ENCODE measurements around the gene VPS54.
"Not testable (repeated sequence)": the region's sequence is repeated elsewhere in the genome, so short reads cannot be mapped to it uniquely, and the experiment has no call there.

The VPS54 gene

DNA sequence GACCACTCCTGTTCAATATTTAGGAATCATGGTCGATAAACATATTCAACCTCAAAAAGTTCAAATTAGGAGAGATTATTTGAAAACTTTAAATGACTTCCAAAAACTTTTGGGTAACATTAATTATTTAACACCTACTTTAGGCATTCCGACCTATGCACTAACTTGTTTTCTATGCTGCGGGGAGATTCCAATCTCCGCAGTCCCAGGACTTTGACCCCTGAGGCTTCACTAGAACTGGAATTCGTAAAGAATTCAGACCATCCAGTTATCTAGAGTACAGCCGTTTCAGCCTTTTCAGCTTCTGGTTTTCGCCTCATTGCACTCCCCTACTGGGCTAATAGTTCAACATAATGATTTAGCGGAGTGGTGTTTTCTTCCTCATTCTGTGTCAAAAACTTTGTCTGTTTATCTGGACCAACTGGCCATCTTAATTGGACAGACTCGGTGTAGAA is 26.1 kb downstream of the VPS54 start:
- DNase-seq: not testable (repeated sequence)

DNA sequence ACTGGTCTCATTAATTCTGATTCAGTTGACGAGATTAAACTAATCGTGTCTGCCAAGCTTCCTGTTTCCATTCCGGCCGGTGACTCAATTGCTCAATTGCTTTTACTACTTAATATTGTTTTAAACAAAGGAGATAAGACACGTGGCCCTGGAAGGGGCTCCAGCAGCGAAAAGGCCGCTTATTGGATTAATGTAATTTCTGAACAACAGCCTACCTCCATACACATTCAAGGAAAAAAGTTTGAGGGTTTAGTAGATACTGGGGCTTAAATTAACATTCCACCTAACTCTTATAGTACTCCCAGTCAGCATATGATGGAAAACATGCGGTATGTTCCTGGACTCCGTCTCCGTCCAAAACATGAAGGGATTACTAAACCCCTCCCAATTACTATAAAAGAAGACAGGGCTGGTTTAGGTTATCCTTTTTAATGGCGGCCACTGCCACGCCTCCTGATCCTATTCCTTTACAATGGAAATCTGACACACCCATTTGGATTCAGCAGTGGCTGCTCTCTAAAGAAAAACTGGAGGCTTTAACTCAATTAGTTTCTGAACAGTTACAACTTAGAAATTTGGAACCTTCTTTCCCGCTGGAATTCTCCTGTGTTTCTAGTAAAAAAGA is 27.1 kb downstream of the VPS54 start:
- DNase-seq: no peak

GRCh38 chr2:63991173-63991999 is 27.8 kb downstream of the VPS54 start:
- DNase-seq: not testable (repeated sequence)

GRCh38 chr2:63990072-63990471 is 29.2 kb downstream of the VPS54 start:
- no peak for DNase-seq

GRCh38 chr2:63988842-63989436 is 30.3 kb downstream of the VPS54 start:
- not testable (repeated sequence) for DNase-seq

GRCh38 chr2:63984606-63985359 is 34.4 kb downstream of the VPS54 start:
- no peak for DNase-seq

DNA sequence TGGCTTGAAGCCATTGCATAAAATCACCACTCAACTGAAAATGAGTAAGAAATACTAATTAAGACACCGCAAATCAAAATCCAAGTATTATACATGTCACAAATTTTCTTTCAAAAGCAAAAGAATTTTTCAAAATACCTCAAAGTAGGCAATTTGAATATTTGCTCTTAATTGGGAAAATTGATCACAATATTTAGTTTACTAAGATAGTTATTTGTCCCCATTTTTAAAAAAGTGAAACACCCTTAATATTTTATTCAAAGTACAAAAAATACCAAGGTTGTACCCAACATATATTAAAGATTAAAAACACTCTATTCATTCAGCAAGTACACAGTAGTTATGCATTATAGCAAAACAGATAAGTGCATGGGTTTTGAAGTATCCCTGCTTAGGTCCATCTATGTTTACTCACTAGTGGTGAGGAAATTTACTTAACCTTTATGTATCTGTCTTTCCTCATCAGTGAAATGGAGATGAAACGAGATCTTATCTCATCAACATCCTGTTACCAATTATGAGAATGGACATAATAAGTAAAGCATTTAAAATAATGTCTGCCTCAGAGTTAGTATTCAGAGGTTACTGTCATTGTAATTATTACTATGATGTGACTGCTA is 35.1 kb downstream of the VPS54 start:
- DNase-seq: no peak

GRCh38 chr2:63982335-63982734 is 36.9 kb downstream of the VPS54 start:
- no peak for DNase-seq

DNA sequence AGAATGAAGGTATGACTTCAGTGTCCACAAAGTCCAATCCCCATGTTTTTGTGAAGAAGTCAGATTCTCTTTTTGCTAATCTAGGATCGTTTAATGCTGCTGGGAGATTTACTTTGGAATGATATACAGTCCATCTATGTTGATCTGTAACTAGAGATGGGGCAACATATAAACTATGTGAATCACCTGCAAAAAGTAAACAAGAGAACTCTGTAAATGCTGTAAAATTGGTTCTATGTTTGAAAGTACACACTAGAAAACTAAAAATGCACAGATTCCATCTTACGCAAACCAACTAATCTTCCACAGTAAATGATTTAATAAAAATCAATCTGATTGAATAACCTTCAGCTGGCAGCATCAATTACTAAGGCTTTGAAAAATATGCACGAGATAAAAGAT is 37.5 kb downstream of the VPS54 start:
- DNase-seq: no peak

DNA sequence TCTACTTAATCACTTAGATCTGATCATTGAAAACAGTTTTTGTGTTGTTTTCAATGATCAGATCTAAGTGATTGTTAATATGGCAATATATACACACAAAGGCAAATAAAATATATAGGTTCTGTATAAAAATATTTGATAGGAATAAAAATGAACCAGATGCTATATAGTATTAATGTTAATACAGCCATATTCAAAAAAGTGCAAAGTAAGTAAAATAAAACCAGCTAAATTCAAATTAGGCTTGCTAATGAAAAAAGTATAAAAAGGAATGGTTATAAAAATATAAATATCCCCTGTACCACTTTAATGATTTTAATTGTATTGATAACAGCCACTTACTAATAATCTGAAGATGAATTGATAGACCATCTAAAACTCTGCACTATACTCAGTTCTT is 38.4 kb downstream of the VPS54 start:
- no peak for DNase-seq

GRCh38 chr2:63977904-63978303 is 41.3 kb downstream of the VPS54 start:
- no peak for DNase-seq

GRCh38 chr2:63976125-63976510 is 43.1 kb downstream of the VPS54 start:
- no peak for DNase-seq

DNA sequence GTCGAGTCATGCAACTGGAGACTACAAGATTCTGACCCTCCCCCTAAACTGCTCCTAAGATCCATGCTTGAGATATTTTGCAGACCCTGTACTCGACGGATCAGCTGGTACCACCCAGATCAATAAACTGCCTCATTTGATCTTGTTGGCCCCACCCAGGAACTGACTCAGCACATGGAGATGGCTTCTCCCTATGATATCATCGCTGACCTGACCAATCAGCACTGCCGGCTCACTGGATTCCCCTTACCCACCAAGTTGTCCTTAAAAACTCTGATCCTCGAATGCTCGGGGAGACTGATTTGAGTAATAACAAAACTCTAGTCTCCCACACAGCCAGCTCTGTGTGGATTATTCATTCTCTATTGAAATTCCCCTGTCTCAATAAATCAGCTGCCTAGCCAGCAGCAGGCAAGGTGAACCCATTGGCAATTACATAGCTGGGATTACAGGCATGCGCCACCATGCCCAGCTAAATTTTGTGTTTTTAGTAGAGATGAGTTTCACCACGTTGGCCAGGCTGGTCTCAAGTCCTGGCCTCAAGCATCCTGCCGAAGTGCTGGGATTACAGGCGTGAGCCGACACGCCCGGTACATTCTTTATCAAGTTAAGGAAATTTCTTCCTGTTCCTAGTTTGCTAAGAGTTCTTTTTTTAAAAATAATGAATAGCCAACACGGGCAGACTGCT is 43.6 kb downstream of the VPS54 start:
- no peak for DNase-seq

- DNase-seq: not testable (repeated sequence)
These were observed 44.2 kb downstream of the VPS54 start for GRCh38 chr2:63975036-63975435.

GRCh38 chr2:63962186-63962585 is 57.0 kb downstream of the VPS54 start:
- DNase-seq: no peak

DNA sequence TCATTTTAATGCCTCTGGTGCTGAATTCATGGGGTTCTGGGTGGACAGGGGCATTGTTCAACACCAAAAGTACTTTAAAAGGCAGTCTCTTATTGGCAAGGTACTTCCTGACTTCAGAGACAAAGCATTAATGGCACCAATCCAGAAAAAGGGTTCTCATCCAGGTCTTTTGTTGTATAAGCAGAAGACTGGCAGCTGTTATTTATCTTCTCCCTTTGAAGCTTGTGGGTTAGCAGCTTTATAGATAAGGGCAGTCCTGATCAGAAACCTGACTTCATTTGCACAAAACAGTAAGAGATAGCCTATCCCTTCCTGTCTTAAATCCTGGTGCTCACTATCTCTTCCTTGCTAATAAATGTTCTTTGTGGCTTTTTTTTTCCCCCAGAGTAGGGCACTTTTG is 68.8 kb downstream of the VPS54 start:
- no peak for DNase-seq

- no peak for DNase-seq
These were observed 76.4 kb downstream of the VPS54 start for GRCh38 chr2:63942788-63943187.

DNA sequence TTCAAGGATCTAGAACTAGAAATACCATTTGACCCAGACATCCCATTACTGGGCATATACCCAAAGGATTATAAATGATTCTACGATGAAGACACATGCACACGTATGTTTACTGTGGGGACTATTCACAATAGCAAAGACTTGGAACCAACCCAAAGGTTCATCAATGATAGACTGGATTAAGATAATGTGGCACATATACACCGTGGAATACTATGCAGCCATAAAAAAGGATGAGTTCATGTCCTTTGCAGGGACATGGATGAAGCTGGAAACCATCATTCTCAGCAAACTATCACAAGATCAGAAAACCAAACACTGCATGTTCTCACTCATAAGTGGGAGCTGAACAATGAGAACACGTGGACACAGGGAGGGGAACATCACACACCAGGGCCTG is 87.1 kb downstream of the VPS54 start:
- DNase-seq: not testable (repeated sequence)

GRCh38 chr2:63926815-63927214 is 92.4 kb downstream of the VPS54 start:
- no peak for DNase-seq

DNA sequence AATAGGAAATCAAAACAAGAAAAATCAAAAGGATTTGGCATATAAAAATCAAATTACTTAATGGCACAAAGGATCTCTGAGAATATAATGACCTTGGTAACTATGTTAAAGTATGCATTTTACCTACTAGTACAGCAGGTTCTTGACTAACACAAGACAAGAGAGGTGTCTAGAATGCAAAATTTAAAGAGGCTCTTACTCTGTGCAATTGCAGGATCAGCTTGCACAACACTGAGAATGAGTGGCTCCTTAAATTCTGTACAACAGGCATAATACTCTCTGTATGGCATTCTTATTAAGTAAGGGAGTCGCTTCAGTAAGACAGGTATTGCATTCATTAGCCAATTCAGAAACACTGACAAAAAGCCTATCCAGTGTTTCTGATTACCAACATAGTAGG is 104.9 kb downstream of the VPS54 start:
- no peak for DNase-seq

- no peak for DNase-seq
These were observed 116.2 kb downstream of the VPS54 start for GRCh38 chr2:63903003-63903402.

- DNase-seq: no peak
These were observed 117.1 kb downstream of the VPS54 start for GRCh38 chr2:63902149-63902548.
